ENCODE data around the gene FBXW7. TPM values are rescaled to one million over a fixed set of nuclear protein-coding genes. Genes with fewer than 3 reads are reported as not detected.

Gene FBXW7
- total and polyA plus RNA-seq, 2 experiments from 2014 or later: 19.7 to 67.7 TPM

GRCh38 chr4:152294331-152294730, 241.6 kb downstream of the FBXW7 start:
- no peak overlapping the region for H3K4me3 ChIP-seq
- no peaks in the 10 kb centered on the region for H3K9me3 ChIP-seq (ENCODE audit: low read depth)
- H3K36me3 ChIP-seq: no peaks in the 10 kb centered on the region
- H3K4me1 ChIP-seq (ENCODE audit: low read depth): no peaks in the 10 kb centered on the region
- TF ChIP-seq CTCF (IDR thresholded peaks at IDR 0.05; ENCODE audit: low read depth, low read length): no peak
- no peaks in the 10 kb centered on the region for H3K27me3 ChIP-seq
- DNase-seq (ENCODE audit: low read depth in 1 of 2, low spot score in 1 of 2): no peak
- no peak overlapping the region for H3K27ac ChIP-seq

- H3K27me3 ChIP-seq: no peaks in the 10 kb centered on the region
- no peak for DNase-seq (ENCODE audit: low read depth in 1 of 2, low spot score in 1 of 2)
- no peak for TF ChIP-seq CTCF (IDR thresholded peaks at IDR 0.05; ENCODE audit: low read depth, low read length)
- no peaks in the 10 kb centered on the region for H3K4me1 ChIP-seq (ENCODE audit: low read depth)
- no peaks in the 10 kb centered on the region for H3K9me3 ChIP-seq (ENCODE audit: low read depth)
- no peaks in the 10 kb centered on the region for H3K36me3 ChIP-seq
- H3K4me3 ChIP-seq: no peak overlapping the region
- no peak overlapping the region for H3K27ac ChIP-seq
Measured at GRCh38 chr4:152293527-152293926, 242.4 kb downstream of the FBXW7 start.

- no peaks in the 10 kb centered on the region for H3K27me3 ChIP-seq
- no peaks in the 10 kb centered on the region for H3K4me1 ChIP-seq (ENCODE audit: low read depth)
- no peak overlapping the region for H3K27ac ChIP-seq
- no peak for TF ChIP-seq CTCF (IDR thresholded peaks at IDR 0.05; ENCODE audit: low read depth, low read length)
- H3K36me3 ChIP-seq: no peaks in the 10 kb centered on the region
- DNase-seq (ENCODE audit: low read depth in 1 of 2, low spot score in 1 of 2): no peak
- H3K9me3 ChIP-seq (ENCODE audit: low read depth): no peaks in the 10 kb centered on the region
- no peak overlapping the region for H3K4me3 ChIP-seq
Measured at GRCh38 chr4:152290366-152290921, 245.4 kb downstream of the FBXW7 start.

- H3K27ac ChIP-seq: no peak overlapping the region
- no peak overlapping the region for H3K4me3 ChIP-seq
- no peaks in the 10 kb centered on the region for H3K36me3 ChIP-seq
- H3K9me3 ChIP-seq (ENCODE audit: low read depth): no peaks in the 10 kb centered on the region
- H3K4me1 ChIP-seq (ENCODE audit: low read depth): no peaks in the 10 kb centered on the region
- no peaks in the 10 kb centered on the region for H3K27me3 ChIP-seq
- peak in 1 of 2 donors; percentile 39 for DNase-seq (ENCODE audit: low read depth in 1 of 2, low spot score in 1 of 2)
- no peak for TF ChIP-seq CTCF (IDR thresholded peaks at IDR 0.05; ENCODE audit: low read depth, low read length)
Measured at GRCh38 chr4:152289941-152290340, 246.0 kb downstream of the FBXW7 start.

- Histone ChIP-seq H3K4me3 (no peak overlapping the region), H3K27me3 (no peaks in the 10 kb centered on the region), H3K36me3 (no peaks in the 10 kb centered on the region), H3K9me3 (ENCODE audit: low read depth) (no peaks in the 10 kb centered on the region), H3K4me1 (ENCODE audit: low read depth) (no peaks in the 10 kb centered on the region), H3K27ac (no peak overlapping the region)
- no peak for TF ChIP-seq CTCF (IDR thresholded peaks at IDR 0.05; ENCODE audit: low read depth, low read length)
- DNase-seq (ENCODE audit: low read depth in 1 of 2, low spot score in 1 of 2): no peak
Measured at GRCh38 chr4:152289541-152289940, 246.4 kb downstream of the FBXW7 start.
